Central memory CD8-positive, alpha-beta T cell (primary cell): ENCODE results near the gene TTLL6.
"Not testable (repeated sequence)": the region's sequence is repeated elsewhere in the genome, so short reads cannot be mapped to it uniquely, and the experiment has no call there.

Experiments used
- ATAC-seq: fragments of 150-1000 bp; cut with Tn5 transposase; replicated peaks from 2 replicates; pipeline ENCODE4 v1.10.0; 2022; ENCODE audit warnings: mild to moderate bottlenecking, moderate FRiP score, moderate number of reproducible peaks; ENCODE audit not compliant: poor library complexity, severe bottlenecking; ENCODE audit errors: extremely low read depth
- DNase-seq, 2 donors: peaks; one replicate each; pipeline ENCODE4 v3.0.0; 2021; ENCODE audit warnings: low spot score in 2 of 2
- H3K27ac Mint-ChIP-seq: one replicate; pipeline ENCODE4 v1.8.0; 2022; ENCODE audit warnings: low read depth, mild to moderate bottlenecking, moderate library complexity, mixed read lengths
- H3K27me3 Mint-ChIP-seq: one replicate; pipeline ENCODE4 v1.8.0; 2022; ENCODE audit warnings: mixed read lengths
- H3K36me3 Mint-ChIP-seq: one replicate; pipeline ENCODE4 v1.8.0; 2022; ENCODE audit warnings: mild to moderate bottlenecking, moderate library complexity, mixed read lengths; ENCODE audit not compliant: insufficient read depth
- H3K4me1 Mint-ChIP-seq: one replicate; pipeline ENCODE4 v1.8.0; 2022; ENCODE audit warnings: mixed read lengths
- H3K4me3 Mint-ChIP-seq: one replicate; pipeline ENCODE4 v1.8.0; 2022; ENCODE audit warnings: mild to moderate bottlenecking, moderate library complexity, mixed read lengths
- H3K9me3 Mint-ChIP-seq: one replicate; pipeline ENCODE4 v1.8.0; 2022; ENCODE audit warnings: mixed read lengths

TTLL6 gene

DNA sequence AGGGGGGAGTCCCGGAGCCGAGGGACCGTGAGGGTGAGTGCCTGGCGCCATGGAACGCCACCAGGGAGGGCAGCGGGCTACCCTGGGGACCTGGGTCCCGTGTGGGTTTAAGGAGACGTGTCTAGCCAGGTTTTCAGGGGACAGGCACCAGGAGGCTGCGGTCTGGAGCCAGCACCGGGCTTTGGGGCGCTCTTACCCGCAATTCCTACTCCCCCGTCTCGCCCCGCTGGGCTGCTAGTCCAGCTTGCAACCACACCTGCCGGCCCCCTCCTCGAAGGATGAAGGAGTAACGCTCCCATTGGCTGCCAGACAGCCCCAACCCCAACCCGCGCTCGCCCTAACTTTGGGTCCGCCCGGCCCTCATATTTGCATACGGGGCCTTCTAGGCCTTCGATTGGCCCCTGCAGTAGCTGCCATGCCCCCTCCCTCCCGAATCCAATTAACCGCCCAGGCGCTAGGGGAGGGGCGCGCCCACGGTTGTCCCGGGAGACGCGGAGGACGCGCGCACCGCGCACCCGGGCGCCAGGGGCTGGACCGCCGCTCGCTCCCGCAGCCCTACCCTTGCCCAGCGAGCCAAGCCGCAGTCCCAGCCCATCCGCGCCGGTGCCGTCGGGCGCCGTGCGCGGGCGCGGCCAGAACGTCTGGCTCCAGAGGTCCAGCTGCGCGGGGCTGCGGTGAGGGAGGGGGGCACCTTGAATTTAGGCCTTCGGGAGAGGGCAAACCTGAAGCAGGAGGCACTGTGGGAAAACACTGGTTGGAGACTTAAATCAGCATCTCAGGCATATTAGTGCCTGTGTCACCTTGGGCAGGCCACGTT, at the start of gene TTLL6:
Gene TTLL6 (minus strand): TSS at position 456 of the 817 bp plus-strand sequence. CDS start 157 bp downstream, at position 299.
- H3K36me3 Mint-ChIP-seq: no peaks in the 10 kb centered on the region
- H3K4me1 Mint-ChIP-seq: peaks cover 15% of the 10 kb centered on the region
- no peaks in the 10 kb centered on the region for H3K9me3 Mint-ChIP-seq
- H3K4me3 Mint-ChIP-seq: peak within 1 kb of the TSS; percentile 47
- DNase-seq: peak; percentile 53 to 61
- H3K27me3 Mint-ChIP-seq: peaks cover 62% of the 10 kb centered on the region
- no peak within 1 kb of the TSS for H3K27ac Mint-ChIP-seq
- ATAC-seq: peak; percentile 96

DNA sequence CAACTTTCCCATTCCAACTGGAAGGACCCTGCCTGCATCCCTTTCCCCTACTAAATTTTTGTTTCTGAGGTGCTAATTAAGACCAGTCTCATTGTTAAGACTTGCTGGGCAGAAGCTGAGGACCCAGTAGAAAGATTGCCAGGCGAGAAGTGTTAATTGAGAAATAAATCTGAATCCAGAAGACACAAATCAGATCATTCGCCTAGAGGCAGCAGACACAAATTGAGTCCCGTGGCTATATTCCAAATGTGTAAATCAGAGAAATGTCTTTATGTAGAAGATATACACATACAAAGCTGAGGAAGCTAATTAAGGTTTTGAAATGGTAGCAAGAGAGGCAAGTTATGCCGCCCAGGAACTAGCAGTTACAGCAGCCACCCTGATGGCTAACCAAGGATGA, 43.4 kb upstream of the TTLL6 start:
- no peaks in the 10 kb centered on the region for H3K9me3 Mint-ChIP-seq
- ATAC-seq (no peak), DNase-seq (no peak)
- peaks cover 44% of the 10 kb centered on the region for H3K36me3 Mint-ChIP-seq
- no peaks in the 10 kb centered on the region for H3K27me3 Mint-ChIP-seq
- H3K4me1 Mint-ChIP-seq: no peaks in the 10 kb centered on the region
- no peak overlapping the region for H3K4me3 Mint-ChIP-seq
- peak overlapping the region; percentile 29 for H3K27ac Mint-ChIP-seq

DNA sequence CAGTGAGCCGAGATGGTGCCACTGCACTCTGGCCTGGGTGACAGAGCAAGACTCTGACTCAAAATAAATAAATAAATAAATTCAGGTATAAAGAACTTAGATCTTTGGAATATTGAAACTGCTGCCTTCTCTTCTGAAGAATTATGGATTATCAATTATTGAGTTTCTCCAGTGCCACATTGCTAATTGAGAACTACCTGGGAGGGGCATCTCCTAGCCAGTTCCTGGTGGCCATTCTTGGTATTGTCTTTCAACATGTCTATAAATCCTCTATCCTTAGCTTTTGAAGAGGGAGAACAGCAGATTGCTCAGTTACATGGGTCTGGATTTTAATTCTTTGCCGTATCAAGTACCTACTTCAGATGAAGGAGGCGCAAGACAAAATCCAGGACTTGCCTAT, 43.0 kb upstream of the TTLL6 start:
- no peaks in the 10 kb centered on the region for H3K4me1 Mint-ChIP-seq
- ATAC-seq (no peak), DNase-seq (no peak)
- no peaks in the 10 kb centered on the region for H3K27me3 Mint-ChIP-seq
- H3K4me3 Mint-ChIP-seq: no peak overlapping the region
- H3K27ac Mint-ChIP-seq: no peak overlapping the region
- no peaks in the 10 kb centered on the region for H3K9me3 Mint-ChIP-seq
- peaks cover 48% of the 10 kb centered on the region for H3K36me3 Mint-ChIP-seq

DNA sequence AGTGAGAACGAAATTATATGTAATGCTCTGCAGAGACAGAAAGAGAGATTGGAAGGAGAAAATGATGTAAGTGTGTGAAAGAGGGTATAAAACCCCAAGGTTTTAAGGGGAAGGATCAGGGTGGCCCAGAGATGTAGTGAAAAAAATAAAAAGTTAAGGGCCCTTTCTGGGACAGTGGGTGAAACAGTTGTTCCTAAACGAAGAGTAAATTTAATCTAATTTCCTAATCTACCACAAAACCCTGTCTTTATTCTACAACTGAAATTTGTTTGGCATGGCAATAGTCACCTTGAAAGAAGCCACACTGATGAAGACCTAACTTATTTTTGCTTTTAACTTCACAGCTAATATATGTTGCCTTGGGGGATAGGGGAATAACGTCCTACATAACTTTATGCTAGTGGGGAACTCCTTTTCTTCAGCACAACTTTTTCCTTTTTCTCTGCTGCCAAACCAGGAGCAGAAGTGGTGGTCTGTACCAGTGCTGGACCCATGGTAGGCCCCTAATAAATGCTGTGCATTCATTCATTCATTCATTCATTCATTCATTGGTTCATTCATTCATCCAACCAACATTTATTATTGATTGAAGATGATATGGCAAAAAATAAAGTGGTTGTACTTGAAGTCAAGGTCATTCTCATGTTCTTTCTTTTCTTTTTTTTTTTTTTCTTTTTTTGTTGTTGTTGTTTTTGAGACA, 39.2 kb upstream of the TTLL6 start:
- H3K27ac Mint-ChIP-seq: no peak overlapping the region
- DNase-seq: no peak
- no peak overlapping the region for H3K4me3 Mint-ChIP-seq
- no peaks in the 10 kb centered on the region for H3K4me1 Mint-ChIP-seq
- no peak for ATAC-seq
- H3K36me3 Mint-ChIP-seq: peaks cover 51% of the 10 kb centered on the region
- no peaks in the 10 kb centered on the region for H3K9me3 Mint-ChIP-seq
- H3K27me3 Mint-ChIP-seq: no peaks in the 10 kb centered on the region

DNA sequence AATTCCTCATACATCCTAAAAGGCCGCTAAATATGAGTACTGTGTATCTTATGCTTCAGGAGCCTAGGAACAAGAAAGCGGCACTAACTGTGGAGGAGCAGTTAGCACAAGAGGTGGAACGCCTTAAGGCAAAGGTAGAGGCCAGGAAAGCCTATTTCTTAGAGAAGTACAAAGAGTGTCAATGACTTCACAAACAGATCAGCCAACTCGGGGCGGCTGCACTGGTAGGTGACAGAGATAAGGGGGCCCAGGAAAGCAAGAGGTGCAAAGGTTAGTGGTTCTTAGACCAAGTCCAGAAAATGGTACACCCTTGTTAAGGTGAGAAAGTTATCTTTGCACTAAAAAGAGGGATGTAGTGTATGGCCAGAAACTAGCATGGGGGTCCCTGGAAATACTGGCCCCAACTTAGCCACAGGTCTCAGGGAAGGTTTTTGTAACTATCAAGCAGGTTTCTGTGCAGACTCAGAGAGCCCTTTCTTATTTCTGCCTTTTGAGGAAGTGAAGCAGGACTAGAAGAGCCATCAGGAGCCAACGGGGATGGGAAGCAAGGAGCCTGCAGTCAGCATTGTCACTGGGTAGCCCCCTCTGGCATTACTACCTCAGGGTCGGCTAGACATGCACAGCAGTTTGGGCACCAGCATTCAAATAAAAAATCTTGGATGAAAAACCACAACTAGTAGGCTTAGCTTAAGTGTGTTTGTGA, 37.9 kb upstream of the TTLL6 start:
- no peak overlapping the region for H3K27ac Mint-ChIP-seq
- no peaks in the 10 kb centered on the region for H3K4me1 Mint-ChIP-seq
- no peaks in the 10 kb centered on the region for H3K27me3 Mint-ChIP-seq
- DNase-seq (no peak), ATAC-seq (no peak)
- H3K9me3 Mint-ChIP-seq: no peaks in the 10 kb centered on the region
- H3K36me3 Mint-ChIP-seq: peaks cover 51% of the 10 kb centered on the region
- no peak overlapping the region for H3K4me3 Mint-ChIP-seq

DNA sequence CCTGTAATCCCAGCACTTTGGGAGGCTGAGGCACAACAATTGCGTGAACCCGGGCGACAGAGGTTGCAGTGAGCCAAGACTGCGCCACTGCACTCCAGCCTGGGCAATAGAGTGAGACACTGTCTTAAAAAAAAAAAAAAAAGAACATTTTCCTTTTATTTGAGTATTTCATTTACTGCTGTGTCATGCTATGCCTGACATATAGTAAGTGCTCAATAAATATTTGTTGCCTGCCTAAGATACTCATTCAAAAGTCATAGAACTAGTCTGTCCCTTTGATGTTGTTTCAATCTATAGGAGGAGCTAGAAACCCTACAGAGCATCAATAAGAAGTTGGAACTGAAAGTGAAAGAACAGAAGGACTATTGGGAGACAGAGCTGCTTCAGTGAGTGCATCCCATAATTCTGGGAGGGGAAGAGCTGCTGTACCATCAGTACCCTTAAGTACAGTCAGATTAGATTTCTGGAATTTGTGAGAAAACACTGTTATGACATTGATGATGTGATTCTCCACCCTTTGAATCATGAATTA, 33.8 kb upstream of the TTLL6 start:
- no peaks in the 10 kb centered on the region for H3K27me3 Mint-ChIP-seq
- no peak overlapping the region for H3K4me3 Mint-ChIP-seq
- DNase-seq (no peak), ATAC-seq (no peak)
- no peaks in the 10 kb centered on the region for H3K4me1 Mint-ChIP-seq
- H3K9me3 Mint-ChIP-seq: no peaks in the 10 kb centered on the region
- no peak overlapping the region for H3K27ac Mint-ChIP-seq
- H3K36me3 Mint-ChIP-seq: peaks cover 53% of the 10 kb centered on the region

DNA sequence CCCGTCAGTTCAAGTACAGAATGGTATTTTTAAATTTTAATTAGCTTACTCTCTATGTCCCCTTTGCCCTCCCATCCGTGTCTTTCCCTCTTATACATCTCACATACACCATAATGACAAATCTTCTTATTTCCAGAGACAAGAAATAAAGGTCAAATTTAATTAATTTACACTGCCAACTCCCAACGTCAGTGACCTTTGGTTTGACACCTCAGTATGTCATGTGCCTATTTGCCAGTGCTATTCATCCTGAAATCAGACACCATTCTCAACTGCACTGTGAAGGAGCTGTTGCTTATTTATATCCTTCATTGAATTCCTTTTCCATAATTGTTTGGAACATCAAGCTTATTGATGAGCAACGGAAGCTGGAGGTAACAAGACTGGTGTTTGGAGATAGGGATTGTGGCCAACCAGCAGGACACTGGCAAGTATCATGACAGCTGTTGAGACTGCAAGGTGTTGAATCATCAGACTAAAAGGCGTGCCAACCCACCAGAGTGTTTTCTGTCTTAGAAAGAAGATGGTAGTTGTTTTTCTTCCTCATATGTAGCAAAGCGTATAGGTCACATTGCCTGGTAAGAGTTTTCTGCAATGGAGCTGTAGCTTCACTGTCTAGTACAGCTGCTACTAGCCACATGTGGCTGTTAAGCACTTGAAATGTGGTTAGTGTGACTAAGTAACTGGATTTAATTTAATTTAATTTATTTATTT, 26.3 kb upstream of the TTLL6 start:
- H3K36me3 Mint-ChIP-seq: peaks cover 21% of the 10 kb centered on the region
- ATAC-seq: no peak
- H3K27me3 Mint-ChIP-seq: no peaks in the 10 kb centered on the region
- H3K4me1 Mint-ChIP-seq: peaks cover 27% of the 10 kb centered on the region
- no peaks in the 10 kb centered on the region for H3K9me3 Mint-ChIP-seq
- no peak overlapping the region for H3K27ac Mint-ChIP-seq
- DNase-seq: no peak
- no peak overlapping the region for H3K4me3 Mint-ChIP-seq

DNA sequence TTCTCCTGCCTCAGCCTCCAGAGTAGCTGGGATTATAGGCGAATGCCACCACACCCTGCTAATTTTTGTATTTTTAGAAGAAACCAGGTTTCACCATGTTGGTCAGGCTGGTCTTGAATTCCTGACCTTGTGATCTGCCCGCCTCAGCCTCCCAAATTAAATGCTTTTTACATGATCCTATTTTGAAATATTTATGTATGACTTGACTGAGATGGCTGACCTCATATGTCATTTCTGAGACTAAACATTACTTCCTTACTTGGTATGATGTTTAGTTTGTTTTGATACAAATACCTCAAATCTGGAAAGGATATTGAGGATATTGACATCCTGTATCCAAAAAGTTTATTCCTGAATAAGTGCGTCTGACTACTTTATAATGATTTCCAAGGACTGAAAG, 25.7 kb upstream of the TTLL6 start:
- Mint-ChIP-seq H3K36me3 (peaks cover 16% of the 10 kb centered on the region), H3K27me3 (no peaks in the 10 kb centered on the region), H3K4me1 (peaks cover 32% of the 10 kb centered on the region), H3K4me3 (no peak overlapping the region), H3K27ac (no peak overlapping the region), H3K9me3 (no peaks in the 10 kb centered on the region)
- no peak for DNase-seq
- ATAC-seq: no peak

DNA sequence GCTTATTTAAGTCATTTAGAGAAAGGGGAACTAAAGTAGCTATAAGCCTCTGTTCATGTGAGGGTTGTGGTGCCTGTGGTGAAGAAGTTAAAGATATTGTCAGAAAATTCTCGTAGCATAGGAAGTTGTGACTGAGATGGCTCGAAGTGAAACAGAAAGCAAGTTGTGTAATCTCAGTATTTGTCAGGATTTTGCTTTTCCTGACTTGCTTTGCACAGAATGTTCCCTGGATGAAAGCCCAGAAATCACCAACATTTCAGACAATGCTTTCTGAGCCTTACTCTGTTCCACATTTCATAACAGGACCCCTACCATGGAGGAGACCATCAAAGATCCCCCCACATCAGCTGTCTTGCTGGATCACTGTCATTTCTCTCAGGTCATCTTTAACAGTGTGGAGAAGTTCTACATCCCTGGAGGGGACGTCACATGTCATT, 24.4 kb upstream of the TTLL6 start:
- Mint-ChIP-seq H3K4me1 (peaks cover 45% of the 10 kb centered on the region), H3K27ac (peak overlapping the region; percentile 56)
- DNase-seq: peak in 1 of 2 donors; percentile 25

DNA sequence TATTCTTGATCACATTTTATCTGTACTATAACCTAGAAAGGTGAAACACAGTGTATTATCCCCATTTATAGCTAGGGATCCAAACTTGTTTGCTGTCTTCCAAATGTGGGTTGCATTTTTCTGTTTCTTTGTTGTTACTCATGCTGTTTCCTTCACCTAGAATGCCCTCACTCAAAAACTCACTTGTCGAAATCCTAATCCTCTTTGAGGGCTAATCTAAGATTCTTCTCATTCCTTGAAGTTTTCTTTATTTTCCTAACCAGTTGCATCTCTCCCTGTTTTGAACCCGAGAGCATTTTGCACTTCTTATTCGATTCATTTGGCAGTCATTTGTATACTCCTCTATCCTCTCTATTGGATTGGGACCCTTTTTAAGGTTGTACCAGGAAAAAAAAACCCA, 23.4 kb upstream of the TTLL6 start:
- no peak overlapping the region for H3K27ac Mint-ChIP-seq
- DNase-seq (no peak), ATAC-seq (no peak)
- H3K36me3 Mint-ChIP-seq: peaks cover 22% of the 10 kb centered on the region
- H3K4me3 Mint-ChIP-seq: peak overlapping the region; percentile 76
- no peaks in the 10 kb centered on the region for H3K9me3 Mint-ChIP-seq
- no peaks in the 10 kb centered on the region for H3K27me3 Mint-ChIP-seq
- H3K4me1 Mint-ChIP-seq: peaks cover 55% of the 10 kb centered on the region

More for the DNA sequence above, 24.4 kb upstream of the TTLL6 start:
- H3K36me3 Mint-ChIP-seq: peaks cover 17% of the 10 kb centered on the region
- ATAC-seq: peak; percentile 90
- H3K9me3 Mint-ChIP-seq: no peaks in the 10 kb centered on the region
- peak overlapping the region; percentile 76 for H3K4me3 Mint-ChIP-seq
- no peaks in the 10 kb centered on the region for H3K27me3 Mint-ChIP-seq

DNA sequence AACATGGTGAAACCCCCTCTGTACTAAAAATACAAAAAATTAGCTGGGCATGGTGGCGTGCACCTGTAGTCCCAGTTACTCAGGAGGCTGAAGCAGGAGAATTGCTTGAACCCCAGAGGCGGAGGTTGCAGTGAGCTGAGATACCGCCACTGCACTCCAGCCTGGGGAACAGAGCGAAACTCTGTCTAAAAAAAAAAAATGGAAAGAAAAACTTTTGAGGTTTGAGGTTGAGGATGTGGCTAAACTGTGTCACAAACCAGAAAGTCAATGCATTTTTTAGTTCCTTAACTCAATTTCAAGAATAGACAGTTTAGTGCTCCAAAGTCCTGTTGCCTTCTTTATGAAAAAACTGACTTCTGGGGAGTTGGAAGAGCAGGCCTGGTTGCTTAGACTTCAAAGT, 20.4 kb upstream of the TTLL6 start:
- H3K9me3 Mint-ChIP-seq, H3K27me3 Mint-ChIP-seq: not testable (repeated sequence)
- DNase-seq: peak in 1 of 2 donors; percentile 15
- peak; percentile 57 for ATAC-seq
- peaks cover 12% of the 10 kb centered on the region for H3K36me3 Mint-ChIP-seq
- peaks cover 69% of the 10 kb centered on the region for H3K4me1 Mint-ChIP-seq
- H3K27ac Mint-ChIP-seq: peak overlapping the region; percentile 80
- peak overlapping the region; percentile 71 for H3K4me3 Mint-ChIP-seq

DNA sequence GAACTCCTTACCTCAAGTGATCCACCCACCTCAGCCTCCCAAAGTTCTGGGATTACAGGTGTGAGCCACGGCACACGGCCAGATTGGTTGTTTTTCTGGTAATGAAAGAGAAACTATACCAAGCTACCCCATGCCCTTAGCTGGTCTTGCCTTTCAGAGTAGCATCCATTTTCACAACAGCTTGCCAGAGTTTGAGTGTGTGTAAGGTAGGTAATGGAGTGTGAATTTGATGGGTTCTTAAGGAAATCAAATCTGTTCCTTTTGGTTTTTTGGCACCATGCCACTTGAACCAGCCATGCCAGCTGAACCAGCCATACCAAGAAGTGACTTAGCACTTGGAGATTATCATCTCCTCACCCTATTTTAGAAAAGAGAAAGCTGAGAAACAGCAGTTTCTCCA, 18.9 kb upstream of the TTLL6 start:
- DNase-seq (no peak), ATAC-seq (no peak)
- H3K27ac Mint-ChIP-seq: peak overlapping the region; percentile 62
- peaks cover 15% of the 10 kb centered on the region for H3K36me3 Mint-ChIP-seq
- H3K4me1 Mint-ChIP-seq: peaks cover 66% of the 10 kb centered on the region
- H3K9me3 Mint-ChIP-seq: no peaks in the 10 kb centered on the region
- H3K4me3 Mint-ChIP-seq: peak overlapping the region; percentile 5
- no peaks in the 10 kb centered on the region for H3K27me3 Mint-ChIP-seq
